ENCODE results near the gene TMEM217.
"Not testable (repeated sequence)": the region's sequence is repeated elsewhere in the genome, so short reads cannot be mapped to it uniquely, and the experiment has no call there.

The TMEM217 gene

GRCh38 chr6:37257634-37258404 is at the start of gene TMEM217, which contains the start of gene TBC1D22B:
TMEM217 (minus strand) TSS chr6:37258144; CDS start chr6:37219030, 39,114 bp downstream.
TBC1D22B (plus strand) TSS chr6:37257772; CDS start chr6:37257918, 146 bp downstream.
- peak; percentile 99 for DNase-seq (ENCODE audit: low spot score)

DNA sequence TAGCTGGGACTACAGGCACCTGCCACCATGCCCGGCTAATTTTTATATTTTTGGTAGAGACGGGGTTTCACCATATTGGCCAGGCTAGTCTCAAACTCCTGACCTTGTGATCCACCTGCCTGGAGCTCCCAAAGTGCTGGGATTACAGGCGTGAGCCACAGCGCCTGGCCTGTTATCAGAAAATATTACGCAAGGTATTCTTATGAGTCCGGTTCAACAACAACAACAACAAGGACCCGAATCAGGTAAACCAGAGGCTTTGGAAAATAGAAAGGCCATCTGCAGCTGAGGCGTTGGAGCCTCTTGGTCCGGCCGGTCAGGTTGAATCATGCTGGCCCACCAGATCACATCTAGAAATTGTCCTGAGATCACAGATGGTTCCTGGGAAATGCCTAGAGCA is 49.5 kb upstream of the TMEM217 start:
- not testable (repeated sequence) for DNase-seq (ENCODE audit: low spot score)

DNA sequence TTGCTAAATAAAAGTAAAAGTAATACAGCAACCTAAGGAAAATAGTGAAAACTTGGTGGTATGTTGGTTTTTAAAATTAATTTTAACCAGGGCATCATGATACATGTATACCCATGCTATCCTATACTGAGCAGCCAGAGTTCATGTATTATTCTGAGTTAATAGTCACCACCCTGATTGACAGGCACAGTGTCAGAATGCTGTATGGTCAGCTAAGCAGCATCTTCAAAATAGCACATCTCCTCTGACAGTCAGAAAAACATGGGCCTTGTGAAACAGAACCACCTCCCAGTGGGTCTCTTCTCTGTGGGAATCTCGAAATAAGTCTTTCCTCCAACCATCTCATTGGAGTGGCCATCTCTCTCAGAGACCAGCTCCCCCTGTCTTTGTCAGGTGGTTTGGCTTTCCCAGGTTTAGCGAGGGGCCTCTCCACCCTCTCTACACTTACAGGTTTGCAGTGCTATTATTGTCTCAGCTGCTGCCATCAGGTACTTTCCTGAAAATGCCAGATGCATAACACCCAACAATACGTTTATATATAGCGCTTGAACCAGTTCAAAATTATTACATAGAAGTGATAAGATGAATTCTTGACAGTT is 48.8 kb upstream of the TMEM217 start:
- no peak for DNase-seq (ENCODE audit: low spot score)

DNA sequence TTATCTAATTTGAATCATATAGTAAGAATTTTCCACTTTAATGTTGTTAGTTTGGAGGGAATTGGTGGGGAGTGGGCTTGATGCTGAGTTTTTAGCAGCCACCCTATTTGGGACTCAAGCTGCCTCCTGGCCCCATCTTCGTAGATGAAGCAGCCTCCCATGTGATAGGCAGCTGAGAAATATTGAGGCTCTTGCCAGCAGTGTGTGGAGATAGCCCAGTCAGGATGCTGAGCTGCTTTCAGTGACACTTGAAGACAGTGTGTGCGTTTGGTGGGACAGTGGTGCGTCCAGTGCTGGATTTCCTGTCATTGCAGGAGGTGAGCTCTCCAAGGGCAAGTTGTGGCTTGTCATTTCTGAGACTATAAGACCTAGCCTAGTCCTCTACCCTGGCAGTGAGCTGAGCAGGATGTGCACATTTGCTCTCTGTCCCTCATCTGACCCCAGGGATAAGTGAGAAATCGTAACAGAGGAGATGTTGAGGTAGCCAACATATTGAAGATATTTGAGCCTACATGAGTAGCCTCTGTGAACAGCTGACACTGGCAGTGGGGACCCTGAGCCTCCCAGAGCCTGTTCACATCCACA is 48.0 kb upstream of the TMEM217 start:
- DNase-seq (ENCODE audit: low spot score): no peak

DNA sequence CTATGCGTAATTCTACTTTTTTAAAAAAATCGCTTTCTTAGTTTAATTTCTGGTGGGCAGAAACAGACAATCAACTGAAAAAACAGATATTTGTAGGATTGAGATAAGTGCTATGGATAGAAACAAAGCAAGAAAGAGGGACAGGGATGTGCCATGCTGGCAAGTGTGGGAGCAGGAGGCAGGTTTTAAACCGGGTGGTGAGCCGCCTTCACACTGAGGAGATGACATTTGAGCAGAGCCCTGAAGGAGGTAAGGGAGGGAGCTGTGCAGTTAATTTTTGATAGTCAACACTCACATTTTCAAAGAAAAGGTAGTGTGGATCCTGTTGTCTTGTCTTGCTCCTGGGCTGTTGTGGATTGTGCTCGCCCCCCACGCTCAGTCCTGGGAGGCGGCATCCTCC is 46.8 kb upstream of the TMEM217 start:
- DNase-seq (ENCODE audit: low spot score): no peak

GRCh38 chr6:37303891-37304503 is 46.1 kb upstream of the TMEM217 start:
- DNase-seq (ENCODE audit: low spot score): peak; percentile 73

- no peak for DNase-seq (ENCODE audit: low spot score)
Measured at GRCh38 chr6:37303091-37303660, 45.2 kb upstream of the TMEM217 start.

- no peak for DNase-seq (ENCODE audit: low spot score)
Measured at GRCh38 chr6:37302086-37302686, 44.2 kb upstream of the TMEM217 start.

- DNase-seq (ENCODE audit: low spot score): no peak
Measured at GRCh38 chr6:37299990-37300389, 42.0 kb upstream of the TMEM217 start.

GRCh38 chr6:37298958-37299357 is 41.0 kb upstream of the TMEM217 start:
- no peak for DNase-seq (ENCODE audit: low spot score)

DNA sequence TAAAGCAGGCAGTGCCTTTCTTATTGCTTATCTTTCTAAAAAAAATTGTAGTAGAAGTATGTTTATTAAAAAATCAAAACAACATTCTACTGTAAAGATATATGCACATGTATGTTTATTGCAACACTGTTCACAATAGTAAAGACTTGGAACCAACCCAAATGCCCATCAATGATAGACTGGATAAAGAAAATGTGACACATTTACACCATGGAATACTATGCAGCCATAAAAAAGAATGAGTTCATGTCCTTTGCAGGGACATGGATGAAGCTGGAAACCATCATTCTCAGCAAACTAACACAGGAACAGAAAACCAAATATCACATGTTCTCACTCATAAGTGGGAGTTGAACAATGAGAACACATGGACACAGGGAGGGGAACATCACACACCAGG is 39.7 kb upstream of the TMEM217 start:
- DNase-seq (ENCODE audit: low spot score): not testable (repeated sequence)

GRCh38 chr6:37293426-37293825 is 35.5 kb upstream of the TMEM217 start:
- no peak for DNase-seq (ENCODE audit: low spot score)

- no peak for DNase-seq (ENCODE audit: low spot score)
Measured at GRCh38 chr6:37289931-37290330, 32.0 kb upstream of the TMEM217 start.

GRCh38 chr6:37288247-37288646 is 30.3 kb upstream of the TMEM217 start:
- no peak for DNase-seq (ENCODE audit: low spot score)

GRCh38 chr6:37287519-37288157 is 29.7 kb upstream of the TMEM217 start:
- DNase-seq (ENCODE audit: low spot score): no peak

GRCh38 chr6:37285861-37286311 is 27.9 kb upstream of the TMEM217 start:
- DNase-seq (ENCODE audit: low spot score): no peak

DNA sequence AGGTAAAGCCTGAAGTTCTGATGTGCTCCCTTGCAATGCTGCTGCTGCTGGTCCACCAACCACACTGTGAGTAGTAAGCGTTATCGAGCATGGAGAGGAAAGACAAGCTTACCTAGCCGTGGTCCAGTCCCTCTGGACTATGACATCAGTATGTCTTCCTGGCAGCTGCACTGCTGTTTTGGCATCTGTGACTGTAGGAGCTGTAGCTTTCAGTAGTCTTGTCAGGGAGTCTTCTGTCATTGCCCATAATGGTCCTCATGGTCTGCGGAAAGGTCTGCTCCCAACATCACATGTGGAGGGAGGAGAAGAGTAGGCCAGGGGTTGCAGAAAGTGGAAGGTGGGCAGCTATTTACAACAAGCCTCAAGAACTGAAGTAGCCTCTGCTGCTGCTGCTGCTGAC is 26.8 kb upstream of the TMEM217 start:
- no peak for DNase-seq (ENCODE audit: low spot score)

DNA sequence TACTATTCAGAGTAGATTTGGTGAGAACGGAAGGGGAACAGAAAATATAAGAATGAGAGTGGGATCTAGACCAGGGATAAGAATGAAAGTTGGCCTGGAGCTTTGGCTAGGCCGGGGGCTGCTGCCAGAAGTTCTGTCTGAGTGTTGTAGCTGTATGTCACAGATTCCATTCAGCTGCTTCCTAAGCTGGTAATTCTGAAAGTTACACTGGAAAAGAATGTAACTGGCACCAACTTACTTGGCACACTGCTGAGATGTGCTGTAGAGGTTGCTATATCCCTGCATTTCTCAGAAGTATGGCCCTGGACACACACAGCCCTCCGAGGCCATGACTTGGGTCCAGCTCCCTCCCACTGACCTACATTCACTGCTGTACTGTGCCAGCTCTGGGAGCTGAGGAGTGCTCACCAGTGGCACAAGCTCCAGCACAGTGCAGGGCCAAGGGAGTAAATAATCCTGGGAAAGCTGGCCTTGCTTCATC is 25.8 kb upstream of the TMEM217 start:
- DNase-seq (ENCODE audit: low spot score): peak; percentile 47

DNA sequence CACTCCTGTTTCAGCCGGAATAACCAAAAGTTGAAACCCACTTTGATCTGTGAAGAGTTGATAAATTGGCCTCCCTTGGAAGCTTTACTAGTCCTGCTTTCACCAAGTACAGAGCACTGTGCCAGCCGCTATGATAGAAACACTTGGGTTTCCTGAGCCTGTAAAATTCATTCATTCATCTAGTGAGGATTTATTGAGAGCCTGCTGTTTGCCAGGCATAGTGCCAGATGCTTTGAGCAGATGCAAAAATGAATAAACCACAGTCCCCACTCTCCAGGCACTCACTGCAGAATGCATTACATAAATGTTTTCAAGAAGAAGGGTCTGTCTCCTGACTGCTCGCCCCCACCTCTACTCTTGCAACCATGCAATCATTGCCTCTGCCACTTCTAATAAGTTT is 25.3 kb upstream of the TMEM217 start:
- no peak for DNase-seq (ENCODE audit: low spot score)

GRCh38 chr6:37282371-37282770 is 24.4 kb upstream of the TMEM217 start:
- DNase-seq (ENCODE audit: low spot score): no peak

GRCh38 chr6:37280162-37280887 is 22.4 kb upstream of the TMEM217 start:
- DNase-seq (ENCODE audit: low spot score): no peak
